Neural progenitor cell (in vitro differentiated cells): ENCODE results near the gene KDM5C. TPM values are rescaled to one million over a fixed set of nuclear protein-coding genes. Genes with fewer than 3 reads are reported as not detected.

Source experiments
- DNase-seq: peaks from one replicate; pipeline ENCODE4 v3.0.0-alpha.2; 2016; ENCODE audit warnings: low spot score
- H2AFZ ChIP-seq: fragments of 200-600 bp; sonication (generic); replicated peaks from 2 replicates; pipeline ENCODE4 v1.6.1; 2016; ENCODE audit warnings: antibody characterized with exemption
- H3F3A ChIP-seq: fragments of 200-600 bp; sonication (generic); 2 replicates; pipeline ENCODE4 v1.6.1; 2016; ENCODE audit warnings: antibody characterized with exemption, low read depth
- H3K27ac ChIP-seq: fragments of 200-600 bp; sonication (generic); 2 replicates; pipeline ENCODE4 v1.5.1; 2016; ENCODE audit warnings: mild to moderate bottlenecking
- H3K27me3 ChIP-seq: fragments of 200-600 bp; sonication (generic); 2 replicates; pipeline ENCODE4 v1.6.1; 2016; ENCODE audit warnings: mild to moderate bottlenecking, moderate library complexity
- H3K36me3 ChIP-seq: fragments of 200-600 bp; sonication (generic); 2 replicates; pipeline ENCODE4 v1.5.1; 2016
- H3K4me1 ChIP-seq: fragments of 200-600 bp; sonication (generic); 2 replicates; pipeline ENCODE4 v1.6.1; 2016; ENCODE audit warnings: mixed run types
- H3K4me2 ChIP-seq: fragments of 200-600 bp; sonication (generic); 2 replicates; pipeline ENCODE4 v1.6.1; 2016
- H3K4me3 ChIP-seq: fragments of 200-600 bp; sonication (generic); 2 replicates; pipeline ENCODE4 v1.5.1; 2016
- H3K79me2 ChIP-seq: fragments of 200-600 bp; sonication (generic); 2 replicates; pipeline ENCODE4 v1.6.1; 2016; ENCODE audit warnings: low read depth
- H3K9ac ChIP-seq: fragments of 200-600 bp; sonication (generic); 2 replicates; pipeline ENCODE4 v1.6.1; 2016
- H3K9me3 ChIP-seq: fragments of 200-600 bp; sonication (generic); 2 replicates; pipeline ENCODE4 v1.5.1; 2016; ENCODE audit warnings: low read depth
- H4K20me1 ChIP-seq: fragments of 200-600 bp; sonication (generic); 2 replicates; pipeline ENCODE4 v1.6.1; 2016; ENCODE audit warnings: low read depth
- H3K27ac Mint-ChIP-seq: 3 replicates; pipeline ENCODE4 v1.8.0; 2021; ENCODE audit warnings: mixed read lengths
- H3K27me3 Mint-ChIP-seq: 2 replicates; pipeline ENCODE4 v1.8.0; 2022; ENCODE audit warnings: low read depth, mild to moderate bottlenecking, inconsistent platforms, moderate library complexity, mixed read lengths; ENCODE audit not compliant: insufficient read depth
- H3K36me3 Mint-ChIP-seq: 3 replicates; pipeline ENCODE4 v1.8.0; 2021; ENCODE audit warnings: mixed read lengths
- H3K4me1 Mint-ChIP-seq: 3 replicates; pipeline ENCODE4 v1.8.0; 2021; ENCODE audit warnings: mixed read lengths
- H3K4me3 Mint-ChIP-seq: 3 replicates; pipeline ENCODE4 v1.8.0; 2021; ENCODE audit warnings: mild to moderate bottlenecking, moderate library complexity, mixed read lengths
- H3K9me3 Mint-ChIP-seq: 3 replicates; pipeline ENCODE4 v1.8.0; 2020; ENCODE audit warnings: mixed read lengths
- CTCF ChIP-seq: fragments of 200-600 bp; sonication (generic); IDR thresholded peaks from 2 replicates; pipeline ENCODE4 v1.5.1; 2017; ENCODE audit warnings: antibody characterized with exemption, mild to moderate bottlenecking
- EZH2 ChIP-seq: fragments of 200-600 bp; sonication (generic); IDR thresholded peaks from 2 replicates; pipeline ENCODE4 v1.6.1; 2017; ENCODE audit warnings: antibody characterized with exemption, mild to moderate bottlenecking, moderate library complexity
- EZH2phosphoT487 ChIP-seq: fragments of 200-600 bp; sonication (generic); IDR thresholded peaks from 2 replicates; pipeline ENCODE4 v1.6.1; 2017; ENCODE audit warnings: antibody characterized with exemption
- total RNA-seq: library from RNA; depleted of rRNA; stranded (reverse); fragments of >200 nt; gene quantifications from 2 replicates; pipeline ENCODE4 v1.2.3, GENCODE V29; 2015; ENCODE audit warnings: low replicate concordance

Gene KDM5C
- total RNA-seq, 1 donor from 2014 or later: 118 TPM

- H3K4me3 Mint-ChIP-seq: no peak overlapping the region
- H4K20me1 ChIP-seq: no peaks in the 10 kb centered on the region
- no peaks in the 10 kb centered on the region for H3K9me3 ChIP-seq
- H3K4me2 ChIP-seq: no peak overlapping the region
- no peaks in the 10 kb centered on the region for H3K36me3 Mint-ChIP-seq
- no peak overlapping the region for H3K4me3 ChIP-seq
- no peaks in the 10 kb centered on the region for H3K79me2 ChIP-seq
- peaks cover under 1% of the 10 kb centered on the region for H3K4me1 Mint-ChIP-seq
- H3K36me3 ChIP-seq: no peaks in the 10 kb centered on the region
- peaks cover 5% of the 10 kb centered on the region for H3K4me1 ChIP-seq
- H3K27ac ChIP-seq: no peak overlapping the region
- no peak for DNase-seq
- H3F3A ChIP-seq: no peaks in the 10 kb centered on the region
- no peaks in the 10 kb centered on the region for H3K9me3 Mint-ChIP-seq
- no peak overlapping the region for H2AFZ ChIP-seq
- no peak for TF ChIP-seq EZH2phosphoT487
- TF ChIP-seq EZH2: no peak
- TF ChIP-seq CTCF: no peak
- H3K27ac Mint-ChIP-seq: no peak overlapping the region
- no peak overlapping the region for H3K9ac ChIP-seq
- peaks cover 4% of the 10 kb centered on the region for H3K27me3 Mint-ChIP-seq
- H3K27me3 ChIP-seq: no peaks in the 10 kb centered on the region
Measured at GRCh38 chrX:53246231-53246630, 21.2 kb upstream of the KDM5C start.

GRCh38 chrX:53244610-53245009 lies 19.6 kb upstream of the KDM5C start:
- Mint-ChIP-seq H3K9me3 (no peaks in the 10 kb centered on the region), H3K4me1 (no peaks in the 10 kb centered on the region), H3K4me3 (no peak overlapping the region), H3K27me3 (peaks cover 4% of the 10 kb centered on the region), H3K27ac (no peak overlapping the region), H3K36me3 (no peaks in the 10 kb centered on the region)
- no peaks in the 10 kb centered on the region for H3K9me3 ChIP-seq
- H3K36me3 ChIP-seq: no peaks in the 10 kb centered on the region
- H3K79me2 ChIP-seq: no peaks in the 10 kb centered on the region
- H3K27me3 ChIP-seq: no peaks in the 10 kb centered on the region
- no peak overlapping the region for H3K27ac ChIP-seq
- H3K4me2 ChIP-seq: no peak overlapping the region
- H4K20me1 ChIP-seq: no peaks in the 10 kb centered on the region
- H3F3A ChIP-seq: no peaks in the 10 kb centered on the region
- no peak overlapping the region for H2AFZ ChIP-seq
- no peaks in the 10 kb centered on the region for H3K4me1 ChIP-seq
- DNase-seq: no peak
- H3K4me3 ChIP-seq: no peak overlapping the region
- TF ChIP-seq CTCF (peak; percentile 44), EZH2 (no peak)
- no peak overlapping the region for H3K9ac ChIP-seq

GRCh38 chrX:53242310-53242709 lies 17.3 kb upstream of the KDM5C start:
- H3K9ac ChIP-seq: no peak overlapping the region
- no peak overlapping the region for H3K27ac Mint-ChIP-seq
- H4K20me1 ChIP-seq: no peaks in the 10 kb centered on the region
- H3K4me1 Mint-ChIP-seq: no peaks in the 10 kb centered on the region
- no peaks in the 10 kb centered on the region for H3F3A ChIP-seq
- H3K27me3 Mint-ChIP-seq: peaks cover 6% of the 10 kb centered on the region
- H2AFZ ChIP-seq: no peak overlapping the region
- H3K36me3 Mint-ChIP-seq: no peaks in the 10 kb centered on the region
- no peak overlapping the region for H3K4me3 Mint-ChIP-seq
- no peaks in the 10 kb centered on the region for H3K79me2 ChIP-seq
- no peak for DNase-seq
- H3K4me1 ChIP-seq: no peaks in the 10 kb centered on the region
- no peak overlapping the region for H3K4me3 ChIP-seq
- no peaks in the 10 kb centered on the region for H3K9me3 Mint-ChIP-seq
- H3K4me2 ChIP-seq: no peak overlapping the region
- no peaks in the 10 kb centered on the region for H3K27me3 ChIP-seq
- no peaks in the 10 kb centered on the region for H3K36me3 ChIP-seq
- no peak overlapping the region for H3K27ac ChIP-seq
- H3K9me3 ChIP-seq: no peaks in the 10 kb centered on the region
- no peak for TF ChIP-seq CTCF
- no peak for TF ChIP-seq EZH2
- TF ChIP-seq EZH2phosphoT487: no peak

GRCh38 chrX:53241558-53241957 lies 16.6 kb upstream of the KDM5C start:
- no peaks in the 10 kb centered on the region for H3K36me3 ChIP-seq
- H3K9ac ChIP-seq: no peak overlapping the region
- Mint-ChIP-seq H3K36me3 (no peaks in the 10 kb centered on the region), H3K27ac (no peak overlapping the region), H3K4me1 (no peaks in the 10 kb centered on the region), H3K27me3 (peaks cover 6% of the 10 kb centered on the region), H3K4me3 (no peak overlapping the region), H3K9me3 (no peaks in the 10 kb centered on the region)
- H3K79me2 ChIP-seq: no peaks in the 10 kb centered on the region
- H3K27me3 ChIP-seq: no peaks in the 10 kb centered on the region
- no peaks in the 10 kb centered on the region for H3F3A ChIP-seq
- TF ChIP-seq CTCF: no peak
- no peak for TF ChIP-seq EZH2phosphoT487
- TF ChIP-seq EZH2: no peak
- no peak overlapping the region for H3K4me2 ChIP-seq
- H4K20me1 ChIP-seq: no peaks in the 10 kb centered on the region
- H2AFZ ChIP-seq: no peak overlapping the region
- no peaks in the 10 kb centered on the region for H3K9me3 ChIP-seq
- no peaks in the 10 kb centered on the region for H3K4me1 ChIP-seq
- no peak overlapping the region for H3K27ac ChIP-seq
- no peak for DNase-seq
- H3K4me3 ChIP-seq: no peak overlapping the region
